HG03558 (cell line): ENCODE results near the gene LSM4.
A peak's percentile ranks its signal among the peaks of the same experiment; 100 is the strongest.

Experiments used
- ATAC-seq: cut with Tn5 transposase; IDR thresholded peaks from one replicate; pipeline ENCODE4 v1.9.1; 2021; ENCODE audit warnings: moderate number of reproducible peaks; ENCODE audit not compliant: unreplicated experiment; ENCODE audit errors: extremely low read depth

Gene LSM4

GRCh38 chr19:18294467-18294864 lies 28.4 kb downstream of the LSM4 start:
- no peak for ATAC-seq

GRCh38 chr19:18293642-18294466 lies 29.0 kb downstream of the LSM4 start:
- ATAC-seq = no peak

GRCh38 chr19:18292810-18293641 lies 29.9 kb downstream of the LSM4 start:
- ATAC-seq = no peak

- ATAC-seq = no peak
Observed at GRCh38 chr19:18292462-18292809, 30.4 kb downstream of the LSM4 start.

GRCh38 chr19:18291590-18292461 lies 31.1 kb downstream of the LSM4 start:
- ATAC-seq = no peak

- ATAC-seq = no peak
Observed at GRCh38 chr19:18291019-18291524, 31.8 kb downstream of the LSM4 start.

GRCh38 chr19:18290302-18291018 lies 32.4 kb downstream of the LSM4 start:
- no peak for ATAC-seq

- no peak for ATAC-seq
Observed at GRCh38 chr19:18289471-18290301, 33.2 kb downstream of the LSM4 start.

GRCh38 chr19:18287836-18288772 lies 34.8 kb downstream of the LSM4 start:
- no peak for ATAC-seq

- no peak for ATAC-seq
Observed at GRCh38 chr19:18286973-18287635, 35.8 kb downstream of the LSM4 start.

- no peak for ATAC-seq
Observed at GRCh38 chr19:18284712-18285360, 38.0 kb downstream of the LSM4 start.

GRCh38 chr19:18283338-18283737 lies 39.5 kb downstream of the LSM4 start:
- ATAC-seq = no peak

- ATAC-seq = no peak
Observed at GRCh38 chr19:18282788-18283141, 40.1 kb downstream of the LSM4 start.

GRCh38 chr19:18282021-18282787 lies 40.7 kb downstream of the LSM4 start:
- no peak for ATAC-seq

- ATAC-seq = peak; percentile 53
Observed at GRCh38 chr19:18281082-18282020, 41.5 kb downstream of the LSM4 start, which contains the start of gene JUND. JUND (minus strand) TSS chr19:18281622; CDS start chr19:18281484, 138 bp downstream.
